ENCODE measurements around the gene MYO3B. TPM values are rescaled to one million over a fixed set of nuclear protein-coding genes. Genes with fewer than 3 reads are reported as not detected.

MYO3B gene
- total RNA-seq, 1 experiment from 2014 or later = 0.52 TPM

GRCh38 chr2:170361090-170361936, 183.4 kb downstream of the MYO3B start:
- no peaks in the 10 kb centered on the region for H3K9me3 ChIP-seq (ENCODE audit: low read depth, low read length, poor library complexity, severe bottlenecking)
- peaks cover 23% of the 10 kb centered on the region for H3K27me3 ChIP-seq (replicated peaks; ENCODE audit: insufficient read depth, low read depth, low read length, poor library complexity)
- TF ChIP-seq, protein P1, sequence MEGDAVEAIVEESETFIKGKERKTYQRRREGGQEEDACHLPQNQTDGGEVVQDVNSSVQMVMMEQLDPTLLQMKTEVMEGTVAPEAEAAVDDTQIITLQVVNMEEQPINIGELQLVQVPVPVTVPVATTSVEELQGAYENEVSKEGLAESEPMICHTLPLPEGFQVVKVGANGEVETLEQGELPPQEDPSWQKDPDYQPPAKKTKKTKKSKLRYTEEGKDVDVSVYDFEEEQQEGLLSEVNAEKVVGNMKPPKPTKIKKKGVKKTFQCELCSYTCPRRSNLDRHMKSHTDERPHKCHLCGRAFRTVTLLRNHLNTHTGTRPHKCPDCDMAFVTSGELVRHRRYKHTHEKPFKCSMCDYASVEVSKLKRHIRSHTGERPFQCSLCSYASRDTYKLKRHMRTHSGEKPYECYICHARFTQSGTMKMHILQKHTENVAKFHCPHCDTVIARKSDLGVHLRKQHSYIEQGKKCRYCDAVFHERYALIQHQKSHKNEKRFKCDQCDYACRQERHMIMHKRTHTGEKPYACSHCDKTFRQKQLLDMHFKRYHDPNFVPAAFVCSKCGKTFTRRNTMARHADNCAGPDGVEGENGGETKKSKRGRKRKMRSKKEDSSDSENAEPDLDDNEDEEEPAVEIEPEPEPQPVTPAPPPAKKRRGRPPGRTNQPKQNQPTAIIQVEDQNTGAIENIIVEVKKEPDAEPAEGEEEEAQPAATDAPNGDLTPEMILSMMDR (conservative IDR thresholded peaks at IDR 0.05; ENCODE audit: low read depth, low read length) = peak; percentile 77
- TF ChIP-seq EZH2 (IDR thresholded peaks at IDR 0.05; ENCODE audit: borderline replicate concordance, low read depth, low read length, poor library complexity, severe bottlenecking) = no peak
- intact Hi-C loops (cut with micrococcal nuclease; ENCODE audit: unreplicated experiment) = loop anchor here (2.0 to 5.0 kb wide), 4 partner anchors 37 to 453 kb away; no protein-coding TSS in a partner anchor
- no peaks in the 10 kb centered on the region for H3K4me1 ChIP-seq (ENCODE audit: insufficient read depth, low read length, poor library complexity, severe bottlenecking)
- no peak overlapping the region for H3K4me3 ChIP-seq (ENCODE audit: low read depth, low read length, poor library complexity, severe bottlenecking)
- ChIA-PET POLR2A (ENCODE audit: low non-redundant PET) (no interaction called here), CTCF (interaction anchor here (0.5 to 2.8 kb wide), 5 partner anchors 18 to 461 kb away, joined by 3 to 16 read pairs (median 4); partner anchors contain the start of gene GAD1)
- BruUV-seq (replicated peaks) = no TSS peak
- H3K36me3 ChIP-seq (ENCODE audit: insufficient read depth, low read length, poor library complexity, severe bottlenecking) = no peaks in the 10 kb centered on the region
- DNase-seq (ENCODE audit: low spot score) = peak; percentile 69
- H3K27ac ChIP-seq (ENCODE audit: low read depth, low read length, poor library complexity, severe bottlenecking) = no peak overlapping the region

DNA sequence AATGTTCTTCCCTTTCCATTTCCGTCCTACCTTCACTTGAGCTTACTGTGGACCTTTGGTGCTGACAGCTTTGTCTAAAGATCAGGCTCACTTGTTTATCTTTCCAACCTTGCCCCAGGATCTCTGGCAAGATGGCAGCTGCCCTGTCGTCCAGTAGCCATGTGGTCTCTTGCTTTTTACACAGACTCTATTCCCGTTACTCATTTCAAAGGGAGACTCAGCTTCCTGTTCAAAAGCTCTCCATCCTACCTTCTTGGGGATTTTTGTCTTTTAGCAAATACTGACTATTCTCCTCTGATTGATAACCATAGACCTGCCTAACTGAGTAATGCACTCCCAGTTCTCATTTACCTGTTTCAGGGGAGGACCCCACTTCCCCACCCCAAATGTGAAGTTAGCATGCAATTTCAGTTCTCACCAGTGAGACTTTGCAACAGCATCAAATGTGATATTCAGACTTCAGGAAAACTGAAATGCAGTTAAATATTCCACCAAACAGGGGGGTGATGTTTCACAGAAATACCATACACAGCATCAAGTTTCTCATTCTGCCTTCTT, 184.4 kb downstream of the MYO3B start:
- Histone ChIP-seq H3K9me3 (ENCODE audit: low read depth, low read length, poor library complexity, severe bottlenecking) (no peaks in the 10 kb centered on the region), H3K36me3 (ENCODE audit: insufficient read depth, low read length, poor library complexity, severe bottlenecking) (no peaks in the 10 kb centered on the region), H3K4me1 (ENCODE audit: insufficient read depth, low read length, poor library complexity, severe bottlenecking) (no peaks in the 10 kb centered on the region), H3K27ac (ENCODE audit: low read depth, low read length, poor library complexity, severe bottlenecking) (no peak overlapping the region), H3K27me3 (replicated peaks; ENCODE audit: insufficient read depth, low read depth, low read length, poor library complexity) (peaks cover 33% of the 10 kb centered on the region), H3K4me3 (ENCODE audit: low read depth, low read length, poor library complexity, severe bottlenecking) (no peak overlapping the region)
- TF ChIP-seq EZH2 (IDR thresholded peaks at IDR 0.05; ENCODE audit: borderline replicate concordance, low read depth, low read length, poor library complexity, severe bottlenecking) = no peak
- TF ChIP-seq, protein P1 (conservative IDR thresholded peaks at IDR 0.05; ENCODE audit: low read depth, low read length) = no peak
- CTCF ChIA-PET = interaction anchor here (0.6 to 2.8 kb wide), 2 partner anchors 126 to 452 kb away, joined by 4 to 16 read pairs; no protein-coding TSS in a partner anchor
- intact Hi-C loops (cut with micrococcal nuclease; ENCODE audit: unreplicated experiment) = loop anchor here (5.0 kb wide), 2 partner anchors 125 to 430 kb away; no protein-coding TSS in a partner anchor
- POLR2A ChIA-PET (ENCODE audit: low non-redundant PET) = no interaction called here
- BruUV-seq (replicated peaks) = no TSS peak
- no peak for DNase-seq (ENCODE audit: low spot score)

DNA sequence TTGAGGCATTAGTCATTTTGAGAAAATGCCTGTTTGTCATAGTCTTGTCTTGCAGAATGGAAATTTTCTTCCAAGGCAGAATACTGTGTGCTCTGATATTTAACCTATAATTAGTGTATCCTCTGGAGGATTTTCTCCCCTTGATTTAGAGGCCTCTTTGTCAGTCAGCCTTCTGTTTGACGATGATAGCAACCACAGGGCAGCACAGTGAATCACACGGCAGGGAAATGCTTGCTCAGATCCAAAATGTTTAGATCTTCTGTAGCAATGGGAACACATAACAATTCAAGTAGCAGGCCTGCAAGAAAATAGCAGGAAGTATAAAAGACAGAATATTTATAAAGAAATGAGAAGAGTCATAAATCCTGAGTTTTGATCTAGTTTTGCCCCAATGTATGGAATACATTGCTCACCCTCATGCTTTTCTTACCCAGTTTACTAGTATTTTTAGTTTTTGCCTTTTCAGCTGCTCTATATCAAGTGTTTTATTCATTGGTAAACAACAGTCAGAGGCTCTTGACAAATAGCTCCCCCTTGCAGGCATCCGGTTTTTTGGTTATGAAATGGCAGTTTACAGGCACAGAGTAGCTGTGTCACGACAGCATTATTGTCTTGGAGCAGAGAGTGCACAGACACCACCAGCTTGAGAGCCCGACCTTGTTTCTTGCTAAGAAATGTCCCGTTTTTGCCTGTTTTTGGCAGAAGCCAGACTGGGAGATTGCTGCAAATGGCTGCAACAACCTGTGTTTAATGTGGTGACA, 185.1 kb downstream of the MYO3B start:
- BruUV-seq (replicated peaks) = no TSS peak
- no peaks in the 10 kb centered on the region for H3K4me1 ChIP-seq (ENCODE audit: insufficient read depth, low read length, poor library complexity, severe bottlenecking)
- no peak overlapping the region for H3K27ac ChIP-seq (ENCODE audit: low read depth, low read length, poor library complexity, severe bottlenecking)
- H3K27me3 ChIP-seq (replicated peaks; ENCODE audit: insufficient read depth, low read depth, low read length, poor library complexity) = peaks cover 40% of the 10 kb centered on the region
- DNase-seq (ENCODE audit: low spot score) = peak; percentile 44
- ChIA-PET POLR2A (ENCODE audit: low non-redundant PET) (no interaction called here), CTCF (interaction anchor here (0.6 to 2.8 kb wide), 3 partner anchors 39 to 451 kb away, joined by 4 to 16 read pairs (median 4); no protein-coding TSS in a partner anchor)
- intact Hi-C loops (cut with micrococcal nuclease; ENCODE audit: unreplicated experiment) = loop anchor here (5.0 kb wide), 2 partner anchors 126 to 431 kb away; no protein-coding TSS in a partner anchor
- H3K4me3 ChIP-seq (ENCODE audit: low read depth, low read length, poor library complexity, severe bottlenecking) = no peak overlapping the region
- H3K9me3 ChIP-seq (ENCODE audit: low read depth, low read length, poor library complexity, severe bottlenecking) = no peaks in the 10 kb centered on the region
- H3K36me3 ChIP-seq (ENCODE audit: insufficient read depth, low read length, poor library complexity, severe bottlenecking) = no peaks in the 10 kb centered on the region
- TF ChIP-seq, protein P1 (conservative IDR thresholded peaks at IDR 0.05; ENCODE audit: low read depth, low read length) = 0 out of 2 replicates have a peak, but pooled peaks have one; percentile 16
- TF ChIP-seq EZH2 (IDR thresholded peaks at IDR 0.05; ENCODE audit: borderline replicate concordance, low read depth, low read length, poor library complexity, severe bottlenecking) = no peak
